Measurements from ENCODE around the gene STX7. TPM values are rescaled to one million over a fixed set of nuclear protein-coding genes. Genes with fewer than 3 reads are reported as not detected.

The STX7 gene
- total and polyA plus RNA-seq, 2 donors (not counting 3 experiments of a cell fraction or from before 2014, with no cell fraction given) = 13.4 to 45.5 TPM

DNA sequence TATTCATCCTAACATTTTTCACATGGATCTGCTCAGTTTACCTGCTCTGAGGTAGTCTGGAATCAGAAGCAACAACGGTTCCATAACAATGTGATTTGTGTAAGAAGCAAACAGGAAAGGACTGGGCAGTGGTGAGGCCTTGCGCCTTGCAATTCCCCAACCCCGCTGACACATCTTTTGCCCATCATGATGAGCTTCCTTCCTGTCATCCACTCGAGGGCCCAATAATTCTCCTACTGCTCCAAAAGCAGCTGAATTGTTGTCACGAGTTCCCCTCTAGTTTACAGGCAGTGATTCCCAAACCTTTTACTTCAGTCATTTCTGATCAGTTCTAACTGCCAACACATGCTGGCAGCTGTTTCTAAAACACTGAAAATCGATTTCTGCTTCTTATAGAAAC, 22.9 kb downstream of the STX7 start:
- H3K9ac ChIP-seq (replicated peaks; ENCODE audit: extremely low read depth, insufficient read depth, low read length) = no peak overlapping the region
- no peak overlapping the region for H2AFZ ChIP-seq (ENCODE audit: low read depth, low read length)
- peaks cover 41% of the 10 kb centered on the region for H3K79me2 ChIP-seq (ENCODE audit: control insufficient read depth, insufficient read depth, low read length)
- H3K4me2 ChIP-seq (ENCODE audit: insufficient read depth, low read length) = peak overlapping the region; percentile 21
- H3K9me1 ChIP-seq (replicated peaks; ENCODE audit: control insufficient read depth, extremely low read depth, insufficient read depth, low read length) = no peaks in the 10 kb centered on the region
- intact Hi-C loops (cut with micrococcal nuclease) (loop anchor here (2.0 kb wide), 1 partner anchor 15 kb away; no protein-coding TSS in a partner anchor), dilution Hi-C loops (cut with MboI; ENCODE audit: extremely low pct_ligation_motif_present, low sequenced_read_pairs) (no loop called here)
- no TSS peak for BruUV-seq (replicated peaks)
- TF ChIP-seq POLR2AphosphoS5 (IDR thresholded peaks at IDR 0.05; ENCODE audit: insufficient read depth, low read depth, low read length) (peak; percentile 14), GATA2 (IDR thresholded peaks at IDR 0.05; ENCODE audit: insufficient read depth, insufficient read length, low read depth, low read length) (peak; percentile 8), FOS (IDR thresholded peaks at IDR 0.05; ENCODE audit: borderline replicate concordance, insufficient read depth, low read length) (peak; percentile 52), MYC (IDR thresholded peaks at IDR 0.05; ENCODE audit: low read depth, low read length) (no peak), POLR2A (IDR thresholded peaks at IDR 0.05; ENCODE audit: low read depth, low read length) (no peak), EZH2 (IDR thresholded peaks at IDR 0.05; ENCODE audit: borderline replicate concordance, low read depth, low read length, severe bottlenecking) (no peak), JUN (IDR thresholded peaks at IDR 0.05; ENCODE audit: borderline replicate concordance, insufficient read depth, insufficient read length, low read depth) (no peak)
- TF ChIP-seq, protein P1, sequence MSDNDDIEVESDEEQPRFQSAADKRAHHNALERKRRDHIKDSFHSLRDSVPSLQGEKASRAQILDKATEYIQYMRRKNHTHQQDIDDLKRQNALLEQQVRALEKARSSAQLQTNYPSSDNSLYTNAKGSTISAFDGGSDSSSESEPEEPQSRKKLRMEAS (IDR thresholded peaks at IDR 0.05; ENCODE audit: insufficient read depth, insufficient read length) = no peak
- TF ChIP-seq, protein P2, sequence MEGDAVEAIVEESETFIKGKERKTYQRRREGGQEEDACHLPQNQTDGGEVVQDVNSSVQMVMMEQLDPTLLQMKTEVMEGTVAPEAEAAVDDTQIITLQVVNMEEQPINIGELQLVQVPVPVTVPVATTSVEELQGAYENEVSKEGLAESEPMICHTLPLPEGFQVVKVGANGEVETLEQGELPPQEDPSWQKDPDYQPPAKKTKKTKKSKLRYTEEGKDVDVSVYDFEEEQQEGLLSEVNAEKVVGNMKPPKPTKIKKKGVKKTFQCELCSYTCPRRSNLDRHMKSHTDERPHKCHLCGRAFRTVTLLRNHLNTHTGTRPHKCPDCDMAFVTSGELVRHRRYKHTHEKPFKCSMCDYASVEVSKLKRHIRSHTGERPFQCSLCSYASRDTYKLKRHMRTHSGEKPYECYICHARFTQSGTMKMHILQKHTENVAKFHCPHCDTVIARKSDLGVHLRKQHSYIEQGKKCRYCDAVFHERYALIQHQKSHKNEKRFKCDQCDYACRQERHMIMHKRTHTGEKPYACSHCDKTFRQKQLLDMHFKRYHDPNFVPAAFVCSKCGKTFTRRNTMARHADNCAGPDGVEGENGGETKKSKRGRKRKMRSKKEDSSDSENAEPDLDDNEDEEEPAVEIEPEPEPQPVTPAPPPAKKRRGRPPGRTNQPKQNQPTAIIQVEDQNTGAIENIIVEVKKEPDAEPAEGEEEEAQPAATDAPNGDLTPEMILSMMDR (IDR thresholded peaks at IDR 0.05; ENCODE audit: extremely low read depth in 1 of 2, insufficient read depth in 1 of 2, low read depth in 1 of 2, low read length in 2 of 2) = no peak
- no peaks in the 10 kb centered on the region for H3K27me3 ChIP-seq (ENCODE audit: control insufficient read depth in 2 of 2, insufficient read depth in 2 of 2, low read length in 2 of 2)
- H3K4me3 ChIP-seq (replicated peaks in 1 of 3; ENCODE audit: insufficient read depth in 1 of 3, low read depth in 1 of 3, low read length in 3 of 3) = no peak overlapping the region
- H4K20me1 ChIP-seq (replicated peaks; ENCODE audit: control insufficient read depth, extremely low read depth, insufficient read depth, low read length) = peaks cover 5% of the 10 kb centered on the region
- H3K27ac ChIP-seq (ENCODE audit: insufficient read depth, low read depth, low read length) = peak overlapping the region; percentile 4
- no peaks in the 10 kb centered on the region for H3K36me3 ChIP-seq (ENCODE audit: control insufficient read depth in 2 of 2, extremely low read depth in 1 of 2, insufficient read depth in 2 of 2, low read length in 2 of 2)
- FAIRE-seq (peak; percentile 43), DNase-seq (ENCODE audit: low read depth, low spot score) (peak; percentile 53)
- POLR2A ChIA-PET = no interaction called here
- H3K4me1 ChIP-seq (ENCODE audit: control insufficient read depth, extremely low read depth, insufficient read depth, low read length) = peaks cover 23% of the 10 kb centered on the region
- CTCF ChIA-PET = interaction anchor here (0.8 to 1.4 kb wide), 8 partner anchors 20 to 308 kb away, joined by 3 to 14 read pairs (median 4); partner anchors contain the start of genes SLC18B1 and STX7
- H3K9me3 ChIP-seq (replicated peaks; ENCODE audit: control insufficient read depth, insufficient read depth, low read length) = no peaks in the 10 kb centered on the region

All from endothelial cell of umbilical vein (primary cell).